H9 (cell line): Measurements from ENCODE around the gene CHGA. TPM values are rescaled to one million over a fixed set of nuclear protein-coding genes. Genes with fewer than 3 reads are reported as not detected.

Experiments
- DNase-seq: peaks from one replicate; pipeline ENCODE4 v3.0.0-alpha.2; 2017
- H2AFZ ChIP-seq: one replicate; pipeline ENCODE4 v1.6.1; 2013; ENCODE audit warnings: mild to moderate bottlenecking, low read length, control low read depth, moderate library complexity
- H2AK5ac ChIP-seq: 2 replicates; pipeline ENCODE4 v1.6.1; 2013; ENCODE audit warnings: low read length, control low read depth, mixed read lengths; ENCODE audit not compliant: insufficient read length
- H2BK120ac ChIP-seq: one replicate; pipeline ENCODE4 v1.6.1; 2013; ENCODE audit warnings: low read depth, mild to moderate bottlenecking, low read length, control low read depth, inconsistent platforms; ENCODE audit not compliant: poor library complexity, severe bottlenecking
- H2BK12ac ChIP-seq: 2 replicates; pipeline ENCODE4 v1.6.1; 2013; ENCODE audit warnings: low read length, control low read depth, mixed read lengths, low read depth; ENCODE audit not compliant: insufficient read length
- H2BK15ac ChIP-seq: 2 replicates; pipeline ENCODE4 v1.6.1; 2013; ENCODE audit warnings: low read depth, low read length, control low read depth
- H2BK20ac ChIP-seq: one replicate; pipeline ENCODE4 v1.6.1; 2013; ENCODE audit warnings: low read depth, mild to moderate bottlenecking, low read length, control low read depth, inconsistent platforms; ENCODE audit not compliant: poor library complexity, severe bottlenecking
- H2BK5ac ChIP-seq: 2 replicates; pipeline ENCODE4 v1.6.1; 2013; ENCODE audit warnings: low read length, control low read depth, mixed read lengths; ENCODE audit not compliant: insufficient read length
- H3K14ac ChIP-seq: 2 replicates; pipeline ENCODE4 v1.6.1; 2013; ENCODE audit warnings: low read length, control low read depth; ENCODE audit not compliant: insufficient read depth
- H3K18ac ChIP-seq: 2 replicates; pipeline ENCODE4 v1.6.1; 2013; ENCODE audit warnings: low read depth, mild to moderate bottlenecking, mixed read lengths, low read length, control low read depth; ENCODE audit not compliant: insufficient read length
- H3K23ac ChIP-seq: 2 replicates; pipeline ENCODE4 v1.6.1; 2013; ENCODE audit warnings: low read length, control low read depth, mixed read lengths, low read depth; ENCODE audit not compliant: insufficient read length
- H3K23me2 ChIP-seq: 2 replicates; pipeline ENCODE4 v1.6.1; 2013; ENCODE audit warnings: low read depth, mild to moderate bottlenecking, mixed read lengths, low read length, control low read depth; ENCODE audit not compliant: insufficient read length, poor library complexity, severe bottlenecking
- H3K27ac ChIP-seq: 2 replicates; pipeline ENCODE4 v1.5.1; 2013; ENCODE audit warnings: low read length, control low read depth, mixed read lengths, low read depth; ENCODE audit not compliant: insufficient read length
- H3K27me3 ChIP-seq: 2 replicates; pipeline ENCODE4 v1.6.1; 2013; ENCODE audit warnings: low read length, control low read depth, inconsistent platforms; ENCODE audit not compliant: insufficient read depth
- H3K4ac ChIP-seq: 2 replicates; pipeline ENCODE4 v1.6.1; 2013; ENCODE audit warnings: low read depth, mild to moderate bottlenecking, control low read depth, inconsistent platforms, low read length, moderate library complexity
- H3K4me1 ChIP-seq: 2 replicates; pipeline ENCODE4 v1.6.1; 2013; ENCODE audit warnings: low read length, control low read depth, inconsistent platforms; ENCODE audit not compliant: insufficient read depth
- H3K4me2 ChIP-seq: 2 replicates; pipeline ENCODE4 v1.6.1; 2013; ENCODE audit warnings: low read length, control low read depth, mixed read lengths; ENCODE audit not compliant: insufficient read length, insufficient read depth
- H3K56ac ChIP-seq: 2 replicates; pipeline ENCODE4 v1.6.1; 2013; ENCODE audit warnings: low read depth, mild to moderate bottlenecking, mixed read lengths, low read length, control low read depth; ENCODE audit not compliant: insufficient read length
- H3K79me1 ChIP-seq: 2 replicates; pipeline ENCODE4 v1.6.1; 2013; ENCODE audit warnings: low read depth, mild to moderate bottlenecking, moderate library complexity, low read length, control low read depth, inconsistent platforms; ENCODE audit not compliant: insufficient read depth, poor library complexity, severe bottlenecking
- H3K79me2 ChIP-seq: 2 replicates; pipeline ENCODE4 v1.6.1; 2013; ENCODE audit warnings: low read length, control low read depth, inconsistent platforms; ENCODE audit not compliant: insufficient read depth
- H3K9ac ChIP-seq: 2 replicates; pipeline ENCODE4 v1.6.1; 2013; ENCODE audit warnings: low read length, control low read depth, mixed read lengths; ENCODE audit not compliant: insufficient read length; ENCODE audit errors: extremely low read depth
- H3K9me3 ChIP-seq: one replicate; pipeline ENCODE4 v1.6.1; 2013; ENCODE audit warnings: low read depth, low read length, inconsistent platforms; ENCODE audit not compliant: control insufficient read depth
- H3T11ph ChIP-seq: one replicate; pipeline ENCODE4 v1.6.1; 2013; ENCODE audit warnings: mild to moderate bottlenecking, low read length, control low read depth, inconsistent platforms
- H4K20me1 ChIP-seq: one replicate; pipeline ENCODE4 v1.6.1; 2013; ENCODE audit not compliant: control insufficient read depth, insufficient read length, insufficient read depth
- H4K5ac ChIP-seq: 2 replicates; pipeline ENCODE4 v1.6.1; 2013; ENCODE audit warnings: low read depth, mild to moderate bottlenecking, mixed read lengths, low read length, control low read depth; ENCODE audit not compliant: insufficient read length
- H4K8ac ChIP-seq: replicated peaks from 2 replicates; pipeline ENCODE4 v1.6.1; 2013; ENCODE audit warnings: low read length, control low read depth, mixed read lengths, low read depth; ENCODE audit not compliant: insufficient read length
- H4K91ac ChIP-seq: 2 replicates; pipeline ENCODE4 v1.6.1; 2013; ENCODE audit warnings: low read depth, mild to moderate bottlenecking, moderate library complexity, mixed read lengths, low read length, control low read depth; ENCODE audit not compliant: insufficient read length
- H3K27ac Mint-ChIP-seq, 3 experiments: 2 replicates in 2 of 3; 3 replicates in 1 of 3; pipeline ENCODE4 v1.8.0; 2020 to 2021; ENCODE audit warnings: mixed read lengths in 3 of 3, mild to moderate bottlenecking in 1 of 3, moderate library complexity in 1 of 3
- H3K27me3 Mint-ChIP-seq: 2 replicates; pipeline ENCODE4 v1.8.0; 2021; ENCODE audit warnings: low read depth, mild to moderate bottlenecking, moderate library complexity, mixed read lengths
- H3K36me3 Mint-ChIP-seq, 3 experiments: 2 replicates in 2 of 3; 3 replicates in 1 of 3; pipeline ENCODE4 v1.8.0; 2020 to 2021; ENCODE audit warnings: low read depth in 3 of 3, mixed read lengths in 3 of 3; ENCODE audit not compliant: insufficient read depth in 1 of 3
- H3K4me1 Mint-ChIP-seq, 2 experiments: 2 replicates each; pipeline ENCODE4 v1.8.0; 2020; ENCODE audit warnings: mixed read lengths in 2 of 2
- H3K4me3 Mint-ChIP-seq, 2 experiments: 2 replicates in 1 of 2; 3 replicates in 1 of 2; pipeline ENCODE4 v1.8.0; 2020 to 2021; ENCODE audit warnings: mild to moderate bottlenecking in 2 of 2, mixed read lengths in 2 of 2, moderate library complexity in 1 of 2
- H3K9me3 Mint-ChIP-seq, 2 experiments: 2 replicates in 1 of 2; 3 replicates in 1 of 2; pipeline ENCODE4 v1.8.0; 2020; ENCODE audit warnings: mild to moderate bottlenecking in 2 of 2, mixed read lengths in 2 of 2, moderate library complexity in 1 of 2
- CTCF ChIP-seq: fragments of 200-600 bp; sonication (generic); conservative IDR thresholded peaks from 3 replicates; pipeline ENCODE4 v1.8.0; 2021; ENCODE audit warnings: antibody characterized with exemption, mild to moderate bottlenecking
- WGBS: extraction: QIAGEN DNeasy Blood & Tissue Kit; methylation state at CpG from one replicate; pipeline ENCODE4 v1.1.7; 2013; ENCODE audit warnings: missing lambda C conversion rate, low lambda C conversion rate, mixed read lengths; ENCODE audit not compliant: insufficient read length; ENCODE audit errors: extremely low coverage; 5-methylcytosine and 5-hydroxymethylcytosine counted together
- total RNA-seq: library from RNA; stranded (reverse); gene quantifications from 2 replicates; pipeline ENCODE4 v1.2.1, GENCODE V29; 2021

Gene CHGA
- total RNA-seq, 1 experiment from 2014 or later = 6.7 TPM

GRCh38 chr14:92933481-92933880, 10.5 kb downstream of the CHGA start:
- Histone ChIP-seq H2BK12ac (no peak overlapping the region), H3K4me1 (no peaks in the 10 kb centered on the region), H4K8ac (no peak overlapping the region), H4K5ac (no peak overlapping the region), H3K4me2 (no peak overlapping the region), H2BK20ac (no peak overlapping the region), H3K9ac (no peak overlapping the region), H4K20me1 (no peaks in the 10 kb centered on the region), H3K79me2 (no peaks in the 10 kb centered on the region), H3K56ac (no peak overlapping the region), H2BK15ac (no peak overlapping the region), H3K14ac (no peak overlapping the region), H2AK5ac (no peak overlapping the region), H3K27me3 (no peaks in the 10 kb centered on the region), H3K27ac (no peak overlapping the region), H3K23me2 (no peaks in the 10 kb centered on the region), H3K79me1 (no peaks in the 10 kb centered on the region), H3T11ph (no peak overlapping the region), H2BK120ac (no peak overlapping the region), H4K91ac (no peak overlapping the region), H2BK5ac (no peak overlapping the region), H3K18ac (no peak overlapping the region), H3K4ac (no peak overlapping the region), H3K9me3 (no peaks in the 10 kb centered on the region), H3K23ac (no peak overlapping the region), H2AFZ (no peak overlapping the region)
- Mint-ChIP-seq H3K4me3 (no peak overlapping the region), H3K27ac (no peak overlapping the region; a peak in 1 of 7 replicates), H3K27me3 (no peaks in the 10 kb centered on the region; the same call in 1 of the 2 replicates), H3K36me3 (peaks cover 0 to 2% (median 0%) of the 10 kb centered on the region in 3 experiments; a peak in 3 of 7 replicates), H3K9me3 (no peaks in the 10 kb centered on the region; a peak in 1 of 5 replicates), H3K4me1 (no peaks in the 10 kb centered on the region)
- TF ChIP-seq CTCF = no peak
- DNase-seq = no peak
- no CpG with 5 or more reads among the region's 8 CpGs for WGBS
